SKM-1 treated with dmso at 0.1 percent for 144 hours (cell line): ENCODE results near the gene UGT1A6.

Experiments
- DNase-seq: peaks from one replicate; lab custom pipeline; 2025; ENCODE audit not compliant: unreplicated experiment; lab: John Stamatoyannopoulos, UW

UGT1A6 gene

DNA sequence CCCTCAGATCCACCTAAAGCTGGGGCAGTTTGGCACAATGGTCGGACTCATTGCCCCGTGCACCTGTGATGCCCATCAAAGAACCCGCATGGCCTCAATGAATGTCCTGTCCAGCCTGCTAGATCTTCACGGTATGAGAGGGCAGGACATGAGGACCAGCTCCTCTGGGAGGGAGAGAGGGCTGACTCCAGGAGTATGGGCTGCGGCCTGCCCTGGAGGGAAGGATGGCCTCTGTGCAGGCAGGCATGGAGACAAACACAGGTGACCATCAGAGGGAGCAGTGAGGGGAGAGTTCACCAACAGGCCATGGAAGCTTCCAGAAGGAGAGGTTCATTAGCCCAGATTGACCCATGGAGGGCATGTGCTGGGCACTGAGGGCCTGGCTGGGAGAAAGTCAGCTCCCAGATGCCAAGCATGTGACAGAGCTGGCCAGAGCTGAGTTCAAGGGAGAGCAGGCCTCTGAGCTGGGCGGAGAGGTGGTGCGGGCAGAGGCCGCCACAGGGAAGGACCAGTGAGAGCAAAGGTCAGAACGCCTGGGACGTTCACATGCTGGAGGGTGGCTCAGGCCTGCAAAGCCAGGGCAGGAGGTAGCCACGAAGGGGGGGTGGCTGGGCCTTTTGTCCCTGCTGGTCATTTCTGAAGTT lies 125.4 kb downstream of the UGT1A6 start:
- no peak for DNase-seq

DNA sequence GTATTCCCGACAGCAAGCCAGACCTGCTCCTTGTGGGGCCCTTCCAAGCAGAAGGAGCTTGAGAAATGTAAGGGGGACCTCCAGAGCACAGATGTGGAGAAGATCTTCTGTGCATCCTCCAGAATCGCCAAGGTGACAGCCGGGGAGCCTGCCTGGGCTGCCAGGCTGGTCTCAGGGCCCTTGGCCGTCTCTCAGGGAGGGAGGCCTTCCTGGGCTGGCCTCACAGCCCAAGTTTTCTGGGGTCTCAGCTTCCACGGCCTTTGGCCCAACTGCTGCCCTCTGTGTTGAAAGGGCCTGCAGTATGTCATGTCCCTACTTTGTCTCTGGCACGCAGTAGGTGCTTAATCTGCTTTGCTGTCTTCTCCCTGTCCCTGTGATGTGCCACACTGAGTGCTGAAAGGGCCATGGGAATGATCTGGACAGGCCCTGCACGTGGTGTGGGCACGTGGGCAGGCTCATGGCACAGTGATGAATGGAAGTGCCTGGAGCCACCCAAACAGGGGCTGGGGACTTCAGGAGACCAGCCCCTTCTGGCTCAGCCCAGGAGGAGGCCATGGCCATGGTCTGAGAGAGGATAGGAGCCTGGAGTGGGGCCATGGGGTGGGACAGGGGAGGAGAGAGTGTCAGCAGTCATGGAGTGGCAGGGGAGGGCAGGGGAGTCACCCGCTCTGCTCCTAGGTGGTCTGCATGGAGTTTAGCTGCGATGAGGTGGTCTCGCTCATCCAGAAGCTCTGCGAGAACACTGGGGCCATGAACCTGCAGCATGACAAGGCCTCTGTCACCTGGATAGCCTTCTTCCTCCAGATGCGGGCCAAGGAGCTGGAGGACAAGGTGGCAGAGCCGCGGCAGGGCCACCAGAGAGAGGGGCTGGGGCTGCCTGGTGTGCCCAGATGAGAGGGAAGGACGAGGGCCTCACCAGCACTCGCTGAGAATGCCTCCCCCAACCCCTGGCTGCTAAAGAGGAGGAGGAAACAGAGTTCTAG lies 126.2 kb downstream of the UGT1A6 start:
- no peak for DNase-seq

DNA sequence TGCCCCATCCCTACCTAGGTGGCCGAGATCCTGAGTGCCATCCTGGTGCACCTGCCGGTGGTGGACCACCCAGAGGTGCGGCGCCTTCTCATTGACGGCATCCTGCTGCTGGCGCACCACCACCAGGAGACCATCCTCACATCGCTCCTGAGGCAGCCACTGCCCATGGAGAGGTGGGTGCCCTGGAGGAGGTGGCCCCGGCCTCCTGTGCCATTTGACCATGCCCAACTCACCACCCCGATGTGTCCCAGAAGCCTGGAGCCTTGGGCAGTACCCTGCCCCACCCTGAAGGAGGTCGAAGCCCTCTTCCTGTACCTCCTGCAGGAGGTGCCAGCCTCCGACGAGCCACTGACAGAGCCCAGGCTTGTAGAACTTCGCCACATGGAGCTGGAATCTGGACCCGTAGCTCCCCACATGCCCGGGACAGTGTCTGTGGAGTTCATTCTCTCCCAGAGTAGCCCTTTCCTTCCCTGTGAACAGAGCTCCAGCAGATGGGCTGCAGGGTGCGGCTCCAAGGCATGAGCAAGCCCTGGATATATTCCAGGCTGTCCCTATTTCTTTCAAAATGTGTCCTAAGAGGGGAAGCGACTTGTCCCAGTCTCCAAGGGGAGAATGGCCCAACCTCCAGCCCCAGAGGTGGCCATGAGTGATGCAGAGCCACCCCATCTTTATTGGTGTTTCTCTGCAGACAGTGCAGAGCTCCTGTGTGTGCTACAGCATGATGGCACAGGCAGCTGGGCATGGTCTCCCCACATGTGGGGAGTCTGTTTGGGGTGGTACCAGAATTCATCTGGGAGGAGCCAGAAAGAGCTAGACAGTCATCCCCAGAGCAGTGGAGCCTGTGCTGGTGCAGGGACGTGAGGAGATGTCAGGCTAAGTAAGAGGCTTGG lies 127.4 kb downstream of the UGT1A6 start:
- no peak for DNase-seq

DNA sequence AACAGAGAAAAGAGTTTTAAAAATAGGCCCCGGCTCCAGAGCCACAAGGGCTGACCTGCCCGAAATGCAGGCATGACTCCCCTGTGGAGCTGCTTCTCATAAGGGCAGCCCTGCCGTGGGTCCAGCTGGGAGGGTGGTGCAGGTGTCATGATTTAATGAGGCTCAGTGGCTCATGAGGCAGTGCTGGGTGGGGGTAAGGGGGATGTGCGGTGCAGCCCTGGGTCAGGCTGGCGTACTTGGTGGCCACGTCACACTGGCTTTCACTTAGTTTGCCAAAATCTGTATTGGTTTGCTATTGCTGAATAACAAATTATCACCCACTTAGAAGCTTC lies 128.1 kb downstream of the UGT1A6 start:
- no peak for DNase-seq

DNA sequence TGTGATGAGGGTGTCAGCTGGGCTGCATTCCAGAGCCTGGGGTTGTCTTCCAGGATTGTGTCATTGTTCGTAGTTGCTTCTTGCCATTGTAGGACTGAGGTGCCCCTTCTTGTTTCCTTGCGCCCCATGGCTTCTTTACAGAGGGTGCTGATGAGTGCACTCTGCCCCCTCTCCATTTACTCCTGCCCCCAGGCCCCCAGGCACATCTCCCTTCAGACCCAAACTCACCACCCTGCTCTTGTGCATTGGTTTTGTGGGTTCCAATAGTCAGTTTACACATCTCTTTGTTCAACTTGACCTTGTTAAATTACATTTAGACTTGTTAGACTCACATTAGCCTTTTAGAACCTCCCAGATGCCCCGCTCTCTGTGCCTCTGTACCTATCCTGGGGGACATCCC lies 128.5 kb downstream of the UGT1A6 start:
- no peak for DNase-seq

DNA sequence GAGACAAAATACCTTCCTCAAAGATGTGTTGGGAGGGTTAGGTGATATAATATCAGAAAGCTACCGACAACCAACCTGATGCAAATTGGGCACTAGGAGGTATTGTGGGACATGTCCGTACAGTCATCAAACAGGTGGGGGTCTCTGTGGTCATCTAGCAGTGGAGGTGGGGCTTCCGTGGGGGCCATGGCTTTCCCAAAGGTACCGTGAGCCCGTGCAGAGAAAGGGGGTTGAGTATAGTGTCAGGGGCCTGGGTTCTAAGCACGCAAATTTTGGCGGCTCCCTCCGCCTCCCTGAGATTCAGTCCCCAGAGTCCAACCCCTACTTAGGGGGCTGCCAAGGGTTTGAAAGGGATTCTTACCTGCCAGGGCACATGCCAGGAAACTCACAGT lies 129.0 kb downstream of the UGT1A6 start:
- DNase-seq = no peak

DNA sequence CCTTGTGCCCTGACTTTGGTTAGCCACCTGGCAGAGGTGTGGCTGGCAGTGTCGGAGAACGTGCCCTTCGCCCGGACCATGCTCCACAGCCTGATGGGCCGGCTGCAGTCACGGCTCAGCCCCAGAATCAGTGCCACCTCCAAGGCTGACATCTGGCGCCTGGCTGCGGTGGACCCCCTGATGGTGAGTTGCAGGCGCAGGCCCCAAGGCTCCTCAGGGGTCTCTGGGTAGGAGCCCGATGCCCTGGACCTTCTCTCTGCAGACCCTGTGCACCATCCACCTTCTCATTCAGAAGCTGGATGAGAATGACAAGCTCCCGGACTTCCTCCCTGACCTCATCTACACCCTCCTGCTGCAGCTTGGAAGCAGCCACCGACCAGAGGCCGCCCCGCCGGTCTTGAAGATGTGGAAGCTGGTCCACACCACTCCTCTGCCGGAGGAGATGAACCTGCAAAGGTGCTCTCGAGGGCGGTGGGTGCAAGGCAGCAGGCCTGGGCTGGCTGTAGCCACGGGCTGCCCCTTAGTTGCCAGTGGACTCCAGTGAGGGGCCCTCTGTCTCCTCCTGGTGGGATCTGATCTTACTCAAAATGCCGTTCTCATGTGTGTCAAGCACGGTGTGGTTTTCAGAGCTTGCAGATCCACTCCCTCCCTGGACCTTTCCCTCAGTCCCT lies 129.5 kb downstream of the UGT1A6 start:
- no peak for DNase-seq
